ENCODE data around the gene NEDD9.

GRCh38 chr6:11222385-11223277 lies 9.8 kb downstream of the NEDD9 start:
- TF ChIP-seq, protein P1, sequence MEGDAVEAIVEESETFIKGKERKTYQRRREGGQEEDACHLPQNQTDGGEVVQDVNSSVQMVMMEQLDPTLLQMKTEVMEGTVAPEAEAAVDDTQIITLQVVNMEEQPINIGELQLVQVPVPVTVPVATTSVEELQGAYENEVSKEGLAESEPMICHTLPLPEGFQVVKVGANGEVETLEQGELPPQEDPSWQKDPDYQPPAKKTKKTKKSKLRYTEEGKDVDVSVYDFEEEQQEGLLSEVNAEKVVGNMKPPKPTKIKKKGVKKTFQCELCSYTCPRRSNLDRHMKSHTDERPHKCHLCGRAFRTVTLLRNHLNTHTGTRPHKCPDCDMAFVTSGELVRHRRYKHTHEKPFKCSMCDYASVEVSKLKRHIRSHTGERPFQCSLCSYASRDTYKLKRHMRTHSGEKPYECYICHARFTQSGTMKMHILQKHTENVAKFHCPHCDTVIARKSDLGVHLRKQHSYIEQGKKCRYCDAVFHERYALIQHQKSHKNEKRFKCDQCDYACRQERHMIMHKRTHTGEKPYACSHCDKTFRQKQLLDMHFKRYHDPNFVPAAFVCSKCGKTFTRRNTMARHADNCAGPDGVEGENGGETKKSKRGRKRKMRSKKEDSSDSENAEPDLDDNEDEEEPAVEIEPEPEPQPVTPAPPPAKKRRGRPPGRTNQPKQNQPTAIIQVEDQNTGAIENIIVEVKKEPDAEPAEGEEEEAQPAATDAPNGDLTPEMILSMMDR (IDR thresholded peaks at IDR 0.05 in 4 of 5, conservative IDR thresholded peaks at IDR 0.05 in 1 of 5): no peak
- TF ChIP-seq POLR2A (IDR thresholded peaks at IDR 0.05): no peak

Measured in gastrocnemius medialis (tissue), 4 donors.